Fibroblast of the aortic adventitia (primary cell): ENCODE data around the gene DGKD. TPM values are rescaled to one million over a fixed set of nuclear protein-coding genes. Genes with fewer than 3 reads are reported as not detected.

Experiments used
- DNase-seq: peaks from one replicate; pipeline ENCODE4 v3.0.0-alpha.2; 2010; ENCODE audit warnings: low read depth
- H3K4me3 ChIP-seq: 2 replicates; pipeline ENCODE4 v1.5.1; 2011; ENCODE audit warnings: low read depth, mild to moderate bottlenecking, control low read depth, low read length, moderate library complexity
- CTCF ChIP-seq: IDR thresholded peaks from 2 replicates; pipeline ENCODE4 v1.5.1; 2011; ENCODE audit warnings: mild to moderate bottlenecking, low read length, control low read depth, inconsistent platforms; ENCODE audit not compliant: insufficient read depth
- total RNA-seq: library from RNA; depleted of rRNA; stranded (reverse); fragments of >200 nt; gene quantifications from 2 replicates; pipeline ENCODE4 v1.2.3, GENCODE V29; 2012; ENCODE audit warnings: low replicate concordance

The DGKD gene
- total RNA-seq, 1 donor = 4.1 TPM

DNA sequence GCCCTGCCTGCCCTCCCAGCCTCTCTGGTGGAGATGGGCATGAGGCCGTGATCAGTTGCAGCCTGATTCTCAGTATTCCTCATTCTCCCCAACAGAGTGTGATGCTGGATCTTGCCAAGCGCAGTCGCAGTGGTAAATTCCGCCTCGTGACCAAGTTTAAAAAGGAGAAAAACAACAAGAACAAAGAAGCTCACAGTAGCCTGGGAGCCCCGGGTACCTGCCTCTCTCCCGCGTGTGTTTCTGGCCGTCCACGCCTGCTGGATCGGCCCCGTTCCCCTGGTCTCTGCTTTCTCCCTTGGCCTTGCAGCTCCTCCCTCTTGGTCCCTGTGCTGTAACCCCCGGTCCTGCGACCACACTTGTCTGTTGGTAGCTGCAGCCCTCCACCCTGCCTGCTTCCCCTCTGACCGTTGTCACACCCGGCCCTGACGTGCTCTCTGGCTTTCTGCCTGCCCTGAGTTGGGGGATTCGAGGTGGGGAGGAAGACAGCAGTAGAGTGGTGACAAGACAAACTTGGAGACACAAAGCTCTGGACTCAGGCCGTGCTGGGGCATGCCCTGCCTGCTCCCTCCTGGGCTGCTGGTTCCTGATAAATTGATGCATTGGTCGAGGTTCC, 112.8 kb downstream of the DGKD start:
- DNase-seq = no peak
- H3K4me3 ChIP-seq = no peak overlapping the region
- TF ChIP-seq CTCF = no peak

DNA sequence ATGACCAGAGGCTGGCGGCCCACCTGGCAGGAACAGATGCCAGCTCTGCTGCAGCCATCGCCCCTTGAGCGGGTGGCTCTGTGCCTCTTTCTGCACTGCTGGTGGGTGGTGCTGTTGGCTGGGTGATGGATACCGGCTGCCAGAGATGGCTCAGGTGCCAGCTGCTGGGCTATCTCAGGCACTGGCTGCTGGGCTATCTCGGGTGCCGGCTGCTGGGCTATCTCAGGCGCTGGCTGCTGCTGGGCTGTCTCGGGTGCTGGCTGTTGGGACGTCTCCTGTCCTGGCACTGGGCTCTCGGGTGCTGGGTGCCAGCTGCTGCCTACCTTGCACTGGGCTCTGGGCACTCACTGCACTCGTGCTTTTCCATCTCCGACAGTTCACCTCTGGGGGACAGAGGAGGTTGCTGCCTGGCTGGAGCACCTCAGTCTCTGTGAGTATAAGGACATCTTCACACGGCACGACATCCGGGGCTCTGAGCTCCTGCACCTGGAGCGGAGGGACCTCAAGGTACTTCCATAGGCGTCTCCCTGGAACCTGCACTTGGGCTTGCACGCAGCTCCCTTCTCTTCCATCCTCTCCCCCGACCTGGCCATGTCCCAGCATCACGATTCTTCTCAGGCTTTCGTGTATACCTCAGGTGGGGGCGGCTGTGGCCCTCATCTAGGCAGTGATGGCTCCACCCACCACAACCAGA, 113.9 kb downstream of the DGKD start:
- TF ChIP-seq CTCF = no peak
- DNase-seq = no peak
- H3K4me3 ChIP-seq = no peak overlapping the region

GRCh38 chr2:233468741-233469110, 114.4 kb downstream of the DGKD start:
- no peak for TF ChIP-seq CTCF
- DNase-seq = no peak
- H3K4me3 ChIP-seq = no peak overlapping the region

DNA sequence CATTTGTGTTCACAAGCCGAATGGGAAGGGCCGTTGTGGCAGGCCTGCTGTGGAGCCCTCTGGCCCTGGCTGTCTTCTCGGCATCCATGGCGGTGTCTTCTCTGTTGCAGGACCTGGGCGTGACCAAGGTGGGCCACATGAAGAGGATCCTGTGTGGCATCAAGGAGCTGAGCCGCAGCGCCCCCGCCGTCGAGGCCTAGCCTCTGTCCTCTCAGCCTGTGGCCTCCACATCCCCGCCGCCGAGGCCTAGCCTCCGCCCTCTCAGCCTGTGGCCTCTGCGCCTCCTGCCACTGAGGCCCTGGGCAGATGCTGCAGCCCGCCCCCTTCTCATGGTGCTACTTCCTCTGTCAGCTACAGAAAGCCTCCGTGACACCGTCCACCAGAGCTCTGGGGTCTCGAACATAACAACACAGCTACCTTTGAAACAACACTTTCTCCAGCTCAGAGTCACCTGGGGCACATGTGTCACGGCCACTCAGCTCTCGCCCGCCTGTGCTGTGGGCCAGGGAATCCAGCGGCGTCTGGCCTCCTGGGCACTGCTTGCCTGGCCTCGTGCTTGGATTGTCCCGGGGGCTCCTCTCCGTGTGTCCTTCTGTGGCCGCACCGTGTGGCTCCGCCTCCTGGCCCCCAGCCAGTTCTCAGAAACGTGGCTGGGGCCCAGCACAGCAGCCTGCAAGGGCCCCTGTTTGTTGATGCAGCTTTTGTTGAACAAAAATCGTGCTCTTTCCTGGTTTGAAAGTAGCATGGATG, 115.1 kb downstream of the DGKD start:
- TF ChIP-seq CTCF = no peak
- H3K4me3 ChIP-seq = no peak overlapping the region
- no peak for DNase-seq

DNA sequence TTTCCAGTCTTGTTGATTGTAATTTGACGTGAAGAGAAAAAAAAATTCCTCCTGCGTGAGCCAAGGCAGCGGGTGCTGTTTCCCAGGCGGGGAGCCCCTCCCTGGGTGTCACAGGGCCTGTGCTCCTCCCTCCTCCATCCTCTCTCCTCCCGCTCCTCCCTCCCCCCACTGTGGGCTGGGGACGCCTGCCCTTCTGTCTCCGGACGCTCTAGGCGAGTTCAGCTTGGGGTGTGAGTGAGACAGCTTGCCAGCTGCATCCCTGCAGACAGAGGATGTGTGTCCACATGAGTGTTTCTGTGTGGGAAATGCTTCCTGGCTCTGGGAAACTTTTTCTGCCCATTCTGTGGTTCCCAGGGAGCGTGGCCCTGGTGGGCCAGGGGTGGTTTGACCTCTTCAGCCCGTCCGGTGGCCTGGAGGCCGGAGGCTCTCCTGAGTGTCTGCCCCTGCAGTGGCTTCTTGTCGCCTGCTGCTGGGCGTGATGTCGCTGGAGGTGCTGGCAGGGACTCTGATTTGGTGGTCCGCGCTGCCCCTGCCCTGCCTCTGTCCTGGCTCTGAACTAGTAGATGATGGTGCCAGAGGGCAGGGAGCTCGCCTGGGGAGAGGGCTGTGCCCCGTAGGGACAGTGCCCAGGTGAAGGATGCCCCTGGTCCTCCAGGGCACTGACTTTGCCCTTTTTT, 115.9 kb downstream of the DGKD start:
- TF ChIP-seq CTCF = no peak
- DNase-seq = peak; percentile 3
- H3K4me3 ChIP-seq = no peak overlapping the region

DNA sequence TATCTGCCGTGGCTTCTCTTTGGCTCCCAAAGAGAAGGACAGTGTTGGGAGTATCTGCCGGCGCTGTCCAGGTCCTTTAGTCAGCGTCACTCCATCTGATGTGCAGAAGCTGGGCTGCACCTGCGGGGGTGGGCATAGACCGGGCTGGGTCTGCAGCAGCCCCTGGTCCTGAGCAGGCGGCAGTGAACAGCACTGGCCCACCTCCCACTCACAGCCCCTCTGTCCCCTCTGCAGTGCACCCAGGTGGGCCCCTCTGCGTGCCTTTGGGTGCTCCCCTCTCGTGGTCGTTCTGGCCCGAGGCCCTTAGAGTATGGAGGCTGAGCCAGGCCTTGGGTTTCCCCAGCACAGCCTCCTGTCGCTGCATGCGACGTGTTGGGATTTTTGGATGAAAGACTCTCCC, 116.5 kb downstream of the DGKD start:
- no peak for DNase-seq
- H3K4me3 ChIP-seq = no peak overlapping the region
- TF ChIP-seq CTCF = no peak
